OCI-LY1 (cell line): ENCODE measurements around the gene SUSD6.

Experiments
- H2AFZ ChIP-seq: fragments of 200-600 bp; sonication (generic), shearing (Covaris generic); 2 replicates; pipeline ENCODE4 v1.6.0; 2014; ENCODE audit warnings: antibody characterized with exemption, mild to moderate bottlenecking, low read length
- H3F3A ChIP-seq: fragments of 200-600 bp; sonication (generic), shearing (Covaris generic); 2 replicates; pipeline ENCODE4 v1.6.0; 2014; ENCODE audit warnings: mild to moderate bottlenecking, antibody characterized with exemption, low read length, moderate library complexity; ENCODE audit not compliant: insufficient read depth
- H3K27ac ChIP-seq: fragments of 200-600 bp; sonication (generic); 2 replicates; pipeline ENCODE4 v1.5.1; 2014; ENCODE audit warnings: low read length, mixed run types, mild to moderate bottlenecking, low read depth; ENCODE audit not compliant: poor library complexity, severe bottlenecking
- H3K27me3 ChIP-seq: fragments of 200-600 bp; sonication (generic); 2 replicates; pipeline ENCODE4 v1.6.0; 2014; ENCODE audit warnings: antibody characterized with exemption, mild to moderate bottlenecking, low read length, moderate library complexity; ENCODE audit not compliant: insufficient read depth
- H3K36me3 ChIP-seq: fragments of 200-600 bp; sonication (generic); 2 replicates; pipeline ENCODE4 v1.6.1; 2014; ENCODE audit warnings: mild to moderate bottlenecking, antibody characterized with exemption, low read length, moderate library complexity, mixed read lengths; ENCODE audit not compliant: insufficient read depth
- H3K4me1 ChIP-seq: fragments of 200-600 bp; sonication (generic); 2 replicates; pipeline ENCODE4 v1.5.1; 2014; ENCODE audit warnings: mild to moderate bottlenecking, low read length, moderate library complexity; ENCODE audit not compliant: insufficient read depth, severe bottlenecking
- H3K4me2 ChIP-seq: fragments of 200-600 bp; sonication (generic), shearing (Covaris generic); 2 replicates; pipeline ENCODE4 v1.6.1; 2014; ENCODE audit warnings: low read length
- H3K4me3 ChIP-seq: fragments of 200-600 bp; sonication (generic); 2 replicates; pipeline ENCODE4 v1.5.1; 2014; ENCODE audit warnings: low read length, low read depth, mild to moderate bottlenecking, mixed read lengths; ENCODE audit not compliant: poor library complexity, severe bottlenecking
- H3K79me2 ChIP-seq: fragments of 200-600 bp; shearing (Covaris generic); 2 replicates; pipeline ENCODE4 v1.6.1; 2016; ENCODE audit warnings: mixed run types, low read length, mixed read lengths; ENCODE audit not compliant: insufficient read depth
- H3K9ac ChIP-seq: fragments of 200-600 bp; sonication (generic), shearing (Covaris generic); 2 replicates; pipeline ENCODE4 v1.6.1; 2014; ENCODE audit warnings: mild to moderate bottlenecking, low read length, mixed read lengths
- H3K9me2 ChIP-seq: fragments of 200-600 bp; sonication (generic), shearing (Covaris generic); 2 replicates; pipeline ENCODE4 v1.6.1; 2014; ENCODE audit warnings: low read depth, mild to moderate bottlenecking, low read length, mixed read lengths
- H3K9me3 ChIP-seq: fragments of 200-600 bp; shearing (Covaris generic); 2 replicates; pipeline ENCODE4 v1.6.1; 2014; ENCODE audit warnings: low read length, mixed read lengths
- H4K20me1 ChIP-seq: fragments of 200-600 bp; sonication (generic), shearing (Covaris generic); 2 replicates; pipeline ENCODE4 v1.6.0; 2016; ENCODE audit warnings: mild to moderate bottlenecking, low read length; ENCODE audit not compliant: insufficient read depth
- CTCF ChIP-seq: fragments of 200-600 bp; sonication (generic), shearing (Covaris generic); IDR thresholded peaks from 2 replicates; pipeline ENCODE4 v1.5.1; 2017; ENCODE audit warnings: mild to moderate bottlenecking, antibody characterized with exemption, low read length, moderate library complexity, mixed read lengths
- EZH2 ChIP-seq: fragments of 200-600 bp; sonication (generic), shearing (Covaris generic); IDR thresholded peaks from 2 replicates; pipeline ENCODE4 v1.8.0; 2017; ENCODE audit warnings: borderline replicate concordance, mixed run types, mild to moderate bottlenecking, antibody characterized with exemption, low read length, moderate library complexity, mixed read lengths

SUSD6 gene

GRCh38 chr14:69670093-69670492 is 58.7 kb downstream of the SUSD6 start:
- no peaks in the 10 kb centered on the region for H3K27me3 ChIP-seq
- no peak overlapping the region for H3K4me3 ChIP-seq
- peaks cover 32% of the 10 kb centered on the region; the same call in 1 of the 2 replicates for H3K36me3 ChIP-seq
- TF ChIP-seq CTCF, result no peak
- TF ChIP-seq EZH2, result no peak
- peaks cover 90% of the 10 kb centered on the region for H3K79me2 ChIP-seq
- H3K9ac ChIP-seq, result no peak overlapping the region
- H4K20me1 ChIP-seq, result no peaks in the 10 kb centered on the region
- no peaks in the 10 kb centered on the region for H3K9me3 ChIP-seq
- H3K9me2 ChIP-seq, result no peaks in the 10 kb centered on the region
- peak overlapping the region; percentile 64 for H3K27ac ChIP-seq
- no peak overlapping the region for H3K4me2 ChIP-seq
- no peak overlapping the region for H2AFZ ChIP-seq
- H3F3A ChIP-seq, result no peaks in the 10 kb centered on the region
- H3K4me1 ChIP-seq, result peaks cover 94% of the 10 kb centered on the region

- H3K4me1 ChIP-seq, result peaks cover 81% of the 10 kb centered on the region
- H4K20me1 ChIP-seq, result 0 out of 2 replicates have a peak, but pooled peaks cover 2% of the 10 kb centered on the region
- H3K36me3 ChIP-seq, result peaks cover 33% of the 10 kb centered on the region; the same call in 1 of the 2 replicates
- H3K79me2 ChIP-seq, result peaks cover 90% of the 10 kb centered on the region
- no peak overlapping the region for H3K4me3 ChIP-seq
- H3K27ac ChIP-seq, result peak overlapping the region; percentile 64
- H3K27me3 ChIP-seq, result no peaks in the 10 kb centered on the region
- H3K9me2 ChIP-seq, result no peaks in the 10 kb centered on the region
- H3K9ac ChIP-seq, result no peak overlapping the region; the same call in 1 of the 2 replicates
- H2AFZ ChIP-seq, result no peak overlapping the region
- H3K4me2 ChIP-seq, result peak overlapping the region; percentile 13; the same call in 1 of the 2 replicates
- TF ChIP-seq CTCF (no peak), EZH2 (no peak)
- no peaks in the 10 kb centered on the region for H3K9me3 ChIP-seq
- H3F3A ChIP-seq, result no peaks in the 10 kb centered on the region
These were observed 60.1 kb downstream of the SUSD6 start for GRCh38 chr14:69671365-69672030.

GRCh38 chr14:69672356-69672755 is 61.0 kb downstream of the SUSD6 start:
- no peak overlapping the region for H3K4me3 ChIP-seq
- no peaks in the 10 kb centered on the region for H3K9me2 ChIP-seq
- peak overlapping the region; percentile 18; the same call in 1 of the 2 replicates for H3K4me2 ChIP-seq
- peaks cover 90% of the 10 kb centered on the region for H3K79me2 ChIP-seq
- TF ChIP-seq EZH2 (no peak), CTCF (no peak)
- 0 out of 2 replicates have a peak, but pooled peaks cover 2% of the 10 kb centered on the region for H4K20me1 ChIP-seq
- no peaks in the 10 kb centered on the region for H3K27me3 ChIP-seq
- H3K27ac ChIP-seq, result peak overlapping the region; percentile 64
- peaks cover 37% of the 10 kb centered on the region; the same call in 1 of the 2 replicates for H3K36me3 ChIP-seq
- no peaks in the 10 kb centered on the region for H3K9me3 ChIP-seq
- no peak overlapping the region for H3K9ac ChIP-seq
- H3F3A ChIP-seq, result no peaks in the 10 kb centered on the region
- H2AFZ ChIP-seq, result no peak overlapping the region
- H3K4me1 ChIP-seq, result peaks cover 73% of the 10 kb centered on the region
